Esophagus squamous epithelium (tissue), 5 donors: Measurements from ENCODE around the gene RALB. TPM values are rescaled to one million over a fixed set of nuclear protein-coding genes. Genes with fewer than 3 reads are reported as not detected.

Experiments used
- DNase-seq: peaks from one replicate; lab custom pipeline; 2025; lab: John Stamatoyannopoulos, UW
- H3K27ac ChIP-seq, 4 donors: fragments of 200-600 bp; sonication (generic); one replicate each; pipeline ENCODE4 v1.5.1; 2016 to 2019; ENCODE audit warnings: mild to moderate bottlenecking in 1 of 4
- H3K27me3 ChIP-seq, 4 donors: fragments of 200-600 bp; sonication (generic); 1 replicate in 3 of 4; 2 replicates in 1 of 4; pipeline versions ENCODE4 v1.5.1 to v1.6.0; 2017 to 2021; ENCODE audit warnings: antibody characterized with exemption in 1 of 4
- H3K36me3 ChIP-seq, 3 donors: fragments of 200-600 bp; sonication (generic); one replicate each; pipeline ENCODE4 v1.5.1; 2016 to 2019
- H3K4me1 ChIP-seq, 3 donors: fragments of 200-600 bp; sonication (generic); one replicate each; pipeline ENCODE4 v1.5.1; 2017 to 2019
- H3K4me3 ChIP-seq, 4 donors: fragments of 200-600 bp; sonication (generic); 1 replicate in 3 of 4; 2 replicates in 1 of 4; pipeline ENCODE4 v1.5.1; 2016 to 2019; ENCODE audit warnings: mild to moderate bottlenecking in 2 of 4, moderate library complexity in 1 of 4
- H3K9me3 ChIP-seq, 3 donors: fragments of 200-600 bp; sonication (generic); one replicate each; pipeline ENCODE4 v1.5.1; 2016 to 2019
- CTCF ChIP-seq, 6 experiments: fragments of 450-650 bp in 4 of 6; fragments of 200-600 bp in 2 of 6; sonication (generic) in 2 of 6; IDR thresholded peaks; one replicate each; pipeline ENCODE4 v1.5.1; 2016 to 2019; ENCODE audit warnings: antibody characterized with exemption in 6 of 6, mild to moderate bottlenecking in 4 of 6, moderate library complexity in 4 of 6
- POLR2A ChIP-seq, 4 donors: fragments of 450-650 bp; IDR thresholded peaks; one replicate each; pipeline ENCODE4 v1.6.1; 2017; ENCODE audit warnings: antibody characterized with exemption in 4 of 4, mild to moderate bottlenecking in 4 of 4, moderate library complexity in 3 of 4
- WGBS, 2 donors: methylation state at CpG; one replicate each; pipeline ENCODE4 v1.1.5; 2018; 5-methylcytosine and 5-hydroxymethylcytosine counted together
- intact Hi-C: fragments of 100-400 bp; cut with DNase I; formaldehyde crosslinking; loops from one replicate; pipeline ENCODE4 v1.15.0; 2022
- total RNA-seq, 4 donors: library from RNA; depleted of rRNA; stranded (reverse); fragments of >200 nt; gene quantifications; one replicate each; pipeline ENCODE4 v1.1.0, GENCODE V29; 2016
- donor health status: DM: yes; HTN: yes; CAD: no.

RALB gene
- total RNA-seq, 4 donors from 2014 or later = 50.2 to 99.2 (median 64.8) TPM

GRCh38 chr2:120224735-120225548 lies 27.7 kb upstream of the RALB start:
- H3K27ac ChIP-seq = no peak overlapping the region

GRCh38 chr2:120225549-120226065 lies 27.0 kb upstream of the RALB start:
- H3K4me1 ChIP-seq = peaks cover 15 to 36% (median 25%) of the 10 kb centered on the region in 3 donors
- no peaks in the 10 kb centered on the region for H3K36me3 ChIP-seq
- no peak overlapping the region for H3K27ac ChIP-seq
- no peak for DNase-seq
- WGBS, 2 donors = 81 to 93% methylated on average over 3 of the region's 9 CpGs
- intact Hi-C loops = no loop called here
- H3K4me3 ChIP-seq = no peak overlapping the region
- no peaks in the 10 kb centered on the region for H3K9me3 ChIP-seq
- H3K27me3 ChIP-seq = no peaks in the 10 kb centered on the region
- no peak for TF ChIP-seq POLR2A (IDR thresholded peaks at IDR 0.05)
- no peak for TF ChIP-seq CTCF (IDR thresholded peaks at IDR 0.05)

More at GRCh38 chr2:120224735-120225548, 27.7 kb upstream of the RALB start:
- Histone ChIP-seq H3K4me1 (peaks cover 19 to 42% (median 32%) of the 10 kb centered on the region in 3 donors), H3K36me3 (peaks cover 0 to 5% (median 0%) of the 10 kb centered on the region in 3 donors), H3K9me3 (no peaks in the 10 kb centered on the region), H3K27me3 (no peaks in the 10 kb centered on the region), H3K4me3 (no peak overlapping the region)
- intact Hi-C loops = no loop called here
- DNase-seq = no peak
- no peak for TF ChIP-seq POLR2A (IDR thresholded peaks at IDR 0.05)
- TF ChIP-seq CTCF (IDR thresholded peaks at IDR 0.05) = no peak
- 82 to 88% methylated on average over 3 to 4 of the region's 9 CpGs for WGBS, 2 donors

GRCh38 chr2:120226316-120226715 lies 26.3 kb upstream of the RALB start:
- Histone ChIP-seq H3K9me3 (no peaks in the 10 kb centered on the region), H3K4me3 (no peak overlapping the region), H3K4me1 (peaks cover 13 to 36% (median 22%) of the 10 kb centered on the region in 3 donors), H3K27ac (no peak overlapping the region), H3K27me3 (no peaks in the 10 kb centered on the region), H3K36me3 (no peaks in the 10 kb centered on the region)
- DNase-seq = no peak
- WGBS, 2 donors = 83 to 84% methylated on average over 7 to 9 of the region's 9 CpGs
- intact Hi-C loops = no loop called here
- TF ChIP-seq CTCF (IDR thresholded peaks at IDR 0.05) (no peak), POLR2A (IDR thresholded peaks at IDR 0.05) (no peak)

GRCh38 chr2:120227111-120227991 lies 25.3 kb upstream of the RALB start:
- Histone ChIP-seq H3K36me3 (no peaks in the 10 kb centered on the region), H3K9me3 (no peaks in the 10 kb centered on the region), H3K27me3 (no peaks in the 10 kb centered on the region), H3K27ac (no peak overlapping the region), H3K4me1 (peaks cover 12 to 35% (median 21%) of the 10 kb centered on the region in 3 donors), H3K4me3 (no peak overlapping the region)
- no peak for TF ChIP-seq POLR2A (IDR thresholded peaks at IDR 0.05)
- TF ChIP-seq CTCF (IDR thresholded peaks at IDR 0.05) = no peak
- intact Hi-C loops = no loop called here
- DNase-seq = no peak
- 55 to 57% methylated on average over 6 of the region's 16 CpGs for WGBS, 2 donors
